Measurements from ENCODE around the gene ABI3BP. TPM values are rescaled to one million over a fixed set of nuclear protein-coding genes. Genes with fewer than 3 reads are reported as not detected.

ABI3BP gene
- total and polyA plus RNA-seq, 2 experiments from 2014 or later = 0.42 to 0.57 TPM

- Histone ChIP-seq H3K27me3 (ENCODE audit: insufficient read depth) (no peaks in the 10 kb centered on the region), H3K9me2 (ENCODE audit: insufficient read depth) (peaks cover 4% of the 10 kb centered on the region), H3K4me1 (ENCODE audit: insufficient read depth) (no peaks in the 10 kb centered on the region), H2AFZ (no peak overlapping the region), H4K20me1 (replicated peaks; ENCODE audit: insufficient read depth) (no peaks in the 10 kb centered on the region), H3K36me3 (ENCODE audit: insufficient read depth) (no peaks in the 10 kb centered on the region), H3K4me3 (no peak overlapping the region), H3K79me2 (replicated peaks; ENCODE audit: insufficient read depth) (no peaks in the 10 kb centered on the region), H3K4me2 (no peak overlapping the region), H3K27ac (ENCODE audit: low read depth) (no peak overlapping the region), H3F3A (replicated peaks; ENCODE audit: low read depth) (no peaks in the 10 kb centered on the region)
- DNase-seq (ENCODE audit: low spot score) = no peak
- no peak for ATAC-seq
- TF ChIP-seq CREB1 (CRISPR knock-in tag; IDR thresholded peaks at IDR 0.05; ENCODE audit: low read depth) = no peak
- no peak for TF ChIP-seq ZNF331 (CRISPR knock-in tag; IDR thresholded peaks at IDR 0.05; ENCODE audit: low read depth)
- TF ChIP-seq ZNF462 (CRISPR knock-in tag; IDR thresholded peaks at IDR 0.05) = no peak
- TF ChIP-seq STAT1 (IDR thresholded peaks at IDR 0.05; ENCODE audit: unreplicated experiment) = no peak
- TF ChIP-seq EZH2 (IDR thresholded peaks at IDR 0.05; ENCODE audit: low read depth, unreplicated experiment) = no peak
- no peak for TF ChIP-seq JUNB (IDR thresholded peaks at IDR 0.05; ENCODE audit: unreplicated experiment)
- no peak for TF ChIP-seq REST (IDR thresholded peaks at IDR 0.05; ENCODE audit: unreplicated experiment)
- no peak for TF ChIP-seq EZH2phosphoT487 (IDR thresholded peaks at IDR 0.05; ENCODE audit: unreplicated experiment)
- TF ChIP-seq POLR2AphosphoS5 (IDR thresholded peaks at IDR 0.05; ENCODE audit: low read depth) = no peak
- TF ChIP-seq ZNF114 (CRISPR knock-in tag; IDR thresholded peaks at IDR 0.05) = no peak
- TF ChIP-seq CTCF (conservative IDR thresholded peaks at IDR 0.05; ENCODE audit: low read depth in 2 of 2) = no peak
- no peak for TF ChIP-seq NANOG (IDR thresholded peaks at IDR 0.05; ENCODE audit: borderline replicate concordance)
- no peak for TF ChIP-seq ETS1 (IDR thresholded peaks at IDR 0.05)
- H3K4me3 Mint-ChIP-seq = no peak overlapping the region
- no peaks in the 10 kb centered on the region for H3K36me3 Mint-ChIP-seq (ENCODE audit: low read depth)
- H3K27ac Mint-ChIP-seq = no peak overlapping the region
- H3K27me3 Mint-ChIP-seq (ENCODE audit: insufficient read depth, low read depth, poor library complexity) = no peaks in the 10 kb centered on the region
- no peaks in the 10 kb centered on the region for H3K4me1 Mint-ChIP-seq
- H3K9me3 Mint-ChIP-seq = no peaks in the 10 kb centered on the region
Observed at GRCh38 chr3:100777271-100777670, 215.9 kb downstream of the ABI3BP start.

Data from GM23338 (cell line).